ENCODE results near the gene OLFML2B. TPM values are rescaled to one million over a fixed set of nuclear protein-coding genes. Genes with fewer than 3 reads are reported as not detected.
A peak's percentile ranks its signal among the peaks of the same experiment; 100 is the strongest.

OLFML2B gene
- total RNA-seq, 1 experiment from 2014 or later: not detected

DNA sequence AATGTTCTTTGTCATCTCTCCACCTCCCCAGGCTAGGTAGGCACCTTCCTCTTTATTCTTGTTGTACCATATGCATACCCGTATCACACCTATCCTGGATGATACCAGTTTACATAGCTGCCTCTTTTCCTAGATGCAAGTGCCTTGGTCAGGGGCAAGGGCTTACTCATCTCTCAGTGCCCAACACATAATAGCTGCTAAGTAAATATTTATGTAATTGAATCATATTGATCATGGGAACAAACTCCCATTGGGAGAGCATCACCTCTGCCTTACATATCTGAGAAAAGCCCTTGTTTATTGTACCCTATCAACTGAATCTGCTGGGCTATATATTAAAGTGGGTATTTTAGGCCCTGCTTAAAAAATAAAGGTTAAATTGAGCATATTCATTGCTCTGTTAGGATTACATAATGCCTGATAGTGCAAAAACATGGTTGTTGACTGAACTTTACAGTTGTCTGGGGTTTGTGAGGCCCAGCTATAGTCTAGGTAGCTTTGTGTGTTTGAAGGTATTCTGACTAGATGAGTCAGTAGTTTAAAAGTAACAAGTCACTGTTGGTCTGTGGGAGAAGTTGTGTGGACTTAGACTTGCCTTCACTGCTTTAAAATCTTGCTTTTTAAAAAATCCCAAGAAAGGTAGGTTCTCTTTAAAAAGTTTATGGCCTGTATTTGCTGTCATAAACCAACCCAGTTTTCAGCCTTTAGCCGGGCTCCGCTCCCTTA lies 82.6 kb downstream of the OLFML2B start:
- CTCF ChIA-PET: no interaction called here
- H3K4me2 ChIP-seq: peak overlapping the region; percentile 19; the same call in 1 of the 2 replicates
- H3K4me3 ChIP-seq: no peak overlapping the region
- no peaks in the 10 kb centered on the region for H3K9me2 ChIP-seq (ENCODE audit: insufficient read depth)
- peaks cover 16% of the 10 kb centered on the region for H3K4me1 ChIP-seq (replicated peaks; ENCODE audit: insufficient read depth)
- H3K27me3 ChIP-seq (ENCODE audit: insufficient read depth, low read depth): no peaks in the 10 kb centered on the region
- peak overlapping the region; percentile 36 for H3K27ac ChIP-seq
- TF ChIP-seq EZH2 (IDR thresholded peaks at IDR 0.05; ENCODE audit: low read depth): no peak
- TF ChIP-seq, protein P1, sequence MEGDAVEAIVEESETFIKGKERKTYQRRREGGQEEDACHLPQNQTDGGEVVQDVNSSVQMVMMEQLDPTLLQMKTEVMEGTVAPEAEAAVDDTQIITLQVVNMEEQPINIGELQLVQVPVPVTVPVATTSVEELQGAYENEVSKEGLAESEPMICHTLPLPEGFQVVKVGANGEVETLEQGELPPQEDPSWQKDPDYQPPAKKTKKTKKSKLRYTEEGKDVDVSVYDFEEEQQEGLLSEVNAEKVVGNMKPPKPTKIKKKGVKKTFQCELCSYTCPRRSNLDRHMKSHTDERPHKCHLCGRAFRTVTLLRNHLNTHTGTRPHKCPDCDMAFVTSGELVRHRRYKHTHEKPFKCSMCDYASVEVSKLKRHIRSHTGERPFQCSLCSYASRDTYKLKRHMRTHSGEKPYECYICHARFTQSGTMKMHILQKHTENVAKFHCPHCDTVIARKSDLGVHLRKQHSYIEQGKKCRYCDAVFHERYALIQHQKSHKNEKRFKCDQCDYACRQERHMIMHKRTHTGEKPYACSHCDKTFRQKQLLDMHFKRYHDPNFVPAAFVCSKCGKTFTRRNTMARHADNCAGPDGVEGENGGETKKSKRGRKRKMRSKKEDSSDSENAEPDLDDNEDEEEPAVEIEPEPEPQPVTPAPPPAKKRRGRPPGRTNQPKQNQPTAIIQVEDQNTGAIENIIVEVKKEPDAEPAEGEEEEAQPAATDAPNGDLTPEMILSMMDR (conservative IDR thresholded peaks at IDR 0.05): no peak
- no TSS peak for BruUV-seq (replicated peaks)
- H3K79me2 ChIP-seq (ENCODE audit: low read depth): no peaks in the 10 kb centered on the region
- no peaks in the 10 kb centered on the region for H3K36me3 ChIP-seq (ENCODE audit: low read depth)
- no peaks in the 10 kb centered on the region for H3K9me3 ChIP-seq (ENCODE audit: insufficient read depth, low read depth)
- H4K20me1 ChIP-seq (ENCODE audit: insufficient read depth): no peaks in the 10 kb centered on the region
- POLR2A ChIA-PET (ENCODE audit: unreplicated experiment): no interaction called here
- H3F3A ChIP-seq (ENCODE audit: insufficient read depth, low read depth): peaks cover 7% of the 10 kb centered on the region; the same call in 1 of the 2 replicates
- H2AFZ ChIP-seq: no peak overlapping the region
- intact Hi-C loops (cut with micrococcal nuclease; ENCODE audit: unreplicated experiment): no loop called here
- peak in 1 of 2 experiments; percentile 60 for DNase-seq

DNA sequence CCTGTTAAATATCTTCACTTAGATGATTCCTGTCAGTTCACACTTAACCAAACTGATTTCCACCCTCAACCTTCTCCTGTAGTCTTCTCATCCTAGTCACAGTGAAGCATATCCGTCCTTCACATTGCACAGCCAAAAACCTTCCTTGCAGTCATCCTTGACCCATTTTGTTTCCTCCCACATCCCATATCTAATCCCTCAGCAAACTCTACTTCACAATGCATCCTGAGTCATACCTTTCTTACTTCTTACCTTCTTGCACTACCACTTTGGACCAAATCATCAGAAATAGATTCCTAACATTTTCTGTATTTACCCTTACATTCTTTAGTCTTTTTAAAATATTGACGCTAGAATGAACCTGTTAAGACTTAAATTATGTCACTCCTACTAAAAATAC lies 86.9 kb downstream of the OLFML2B start:
- BruUV-seq (replicated peaks): no TSS peak
- no peak overlapping the region for H3K4me3 ChIP-seq
- H3K27ac ChIP-seq: no peak overlapping the region
- ChIA-PET CTCF (no interaction called here), POLR2A (ENCODE audit: unreplicated experiment) (no interaction called here)
- TF ChIP-seq EZH2 (IDR thresholded peaks at IDR 0.05; ENCODE audit: low read depth): no peak
- TF ChIP-seq, protein P1 (conservative IDR thresholded peaks at IDR 0.05): no peak
- H3K4me1 ChIP-seq (replicated peaks; ENCODE audit: insufficient read depth): peaks cover 17% of the 10 kb centered on the region
- no peak overlapping the region for H3K4me2 ChIP-seq
- DNase-seq: peak in 1 of 2 experiments; percentile 49
- no peaks in the 10 kb centered on the region for H3K36me3 ChIP-seq (ENCODE audit: low read depth)
- no peaks in the 10 kb centered on the region for H3K9me3 ChIP-seq (ENCODE audit: insufficient read depth, low read depth)
- peaks cover 7% of the 10 kb centered on the region; the same call in 1 of the 2 replicates for H3F3A ChIP-seq (ENCODE audit: insufficient read depth, low read depth)
- H3K27me3 ChIP-seq (ENCODE audit: insufficient read depth, low read depth): no peaks in the 10 kb centered on the region
- intact Hi-C loops (cut with micrococcal nuclease; ENCODE audit: unreplicated experiment): no loop called here
- no peaks in the 10 kb centered on the region for H4K20me1 ChIP-seq (ENCODE audit: insufficient read depth)
- H2AFZ ChIP-seq: no peak overlapping the region
- H3K9me2 ChIP-seq (ENCODE audit: insufficient read depth): no peaks in the 10 kb centered on the region
- no peaks in the 10 kb centered on the region for H3K79me2 ChIP-seq (ENCODE audit: low read depth)

DNA sequence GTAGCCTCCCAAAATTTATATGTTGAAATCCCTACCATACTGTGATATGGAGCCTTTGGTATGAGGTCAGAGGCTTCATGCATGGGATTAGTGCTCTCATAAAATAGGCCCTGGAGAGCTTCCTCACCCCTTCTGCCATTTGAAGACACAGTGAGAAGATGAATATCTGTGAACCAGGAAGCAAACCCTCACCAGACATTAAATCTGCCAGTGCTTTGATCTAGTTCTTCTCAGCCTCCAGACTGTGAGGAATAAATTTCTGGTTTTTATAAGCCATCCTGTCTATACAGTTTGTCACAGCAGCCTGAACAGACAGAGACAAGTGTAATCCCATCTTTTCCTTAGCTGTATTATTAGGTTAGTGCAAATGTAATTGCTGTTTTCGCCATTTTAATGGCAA lies 88.4 kb downstream of the OLFML2B start:
- H3K36me3 ChIP-seq (ENCODE audit: low read depth): no peaks in the 10 kb centered on the region
- ChIA-PET POLR2A (ENCODE audit: unreplicated experiment) (no interaction called here), CTCF (no interaction called here)
- H3K27me3 ChIP-seq (ENCODE audit: insufficient read depth, low read depth): no peaks in the 10 kb centered on the region
- no peaks in the 10 kb centered on the region for H3K79me2 ChIP-seq (ENCODE audit: low read depth)
- no peak overlapping the region for H2AFZ ChIP-seq
- DNase-seq: no peak
- no TSS peak for BruUV-seq (replicated peaks)
- H3K27ac ChIP-seq: no peak overlapping the region
- no peak overlapping the region for H3K4me2 ChIP-seq
- no peaks in the 10 kb centered on the region for H3F3A ChIP-seq (ENCODE audit: insufficient read depth, low read depth)
- H3K9me2 ChIP-seq (ENCODE audit: insufficient read depth): no peaks in the 10 kb centered on the region
- H3K4me3 ChIP-seq: no peak overlapping the region
- no peak for TF ChIP-seq EZH2 (IDR thresholded peaks at IDR 0.05; ENCODE audit: low read depth)
- TF ChIP-seq, protein P1 (conservative IDR thresholded peaks at IDR 0.05): no peak
- no peaks in the 10 kb centered on the region for H3K9me3 ChIP-seq (ENCODE audit: insufficient read depth, low read depth)
- H4K20me1 ChIP-seq (ENCODE audit: insufficient read depth): 0 out of 2 replicates have a peak, but pooled peaks cover 4% of the 10 kb centered on the region
- intact Hi-C loops (cut with micrococcal nuclease; ENCODE audit: unreplicated experiment): no loop called here
- H3K4me1 ChIP-seq (replicated peaks; ENCODE audit: insufficient read depth): peaks cover 8% of the 10 kb centered on the region; the same call in 1 of the 2 replicates

Data from PC-9 (cell line).